DOHH2 (cell line): ENCODE data around the gene SAMD4A.

Source experiments
- H3F3A ChIP-seq: fragments of 200-600 bp; sonication (generic), shearing (Covaris generic); 2 replicates; pipeline ENCODE4 v1.6.0; 2016; ENCODE audit warnings: antibody characterized with exemption, mild to moderate bottlenecking; ENCODE audit not compliant: control insufficient read depth, insufficient read depth
- H3K27ac ChIP-seq: fragments of 200-600 bp; sonication (generic); 2 replicates; pipeline ENCODE4 v1.5.1; 2014; ENCODE audit warnings: low read depth, mild to moderate bottlenecking, low read length, moderate library complexity
- H3K27me3 ChIP-seq: fragments of 200-600 bp; sonication (generic); 2 replicates; pipeline ENCODE4 v1.6.1; 2014; ENCODE audit warnings: mild to moderate bottlenecking, low read length, mixed read lengths; ENCODE audit not compliant: control insufficient read depth
- H3K36me3 ChIP-seq: fragments of 200-600 bp; sonication (generic); 2 replicates; pipeline ENCODE4 v1.6.1; 2014; ENCODE audit warnings: mild to moderate bottlenecking, low read length, moderate library complexity, mixed read lengths; ENCODE audit not compliant: control insufficient read depth
- H3K4me1 ChIP-seq: fragments of 200-600 bp; sonication (generic); 2 replicates; pipeline ENCODE4 v1.6.1; 2014; ENCODE audit warnings: mild to moderate bottlenecking, low read length, mixed read lengths; ENCODE audit not compliant: control insufficient read depth
- H3K4me2 ChIP-seq: fragments of 200-600 bp; sonication (generic); 2 replicates; pipeline ENCODE4 v1.6.0; 2014; ENCODE audit warnings: mild to moderate bottlenecking, low read length, moderate library complexity
- H3K4me3 ChIP-seq: fragments of 200-600 bp; sonication (generic); 2 replicates; pipeline ENCODE4 v1.5.1; 2014; ENCODE audit warnings: mild to moderate bottlenecking, low read length, mixed read lengths
- H3K79me2 ChIP-seq: fragments of 200-600 bp; sonication (generic); 2 replicates; pipeline ENCODE4 v1.6.1; 2014; ENCODE audit warnings: mild to moderate bottlenecking, low read length, mixed read lengths; ENCODE audit not compliant: control insufficient read depth
- H3K9me2 ChIP-seq: fragments of 200-600 bp; sonication (generic); replicated peaks from 2 replicates; pipeline ENCODE4 v1.6.1; 2014; ENCODE audit warnings: mild to moderate bottlenecking, low read length, mixed read lengths; ENCODE audit not compliant: control insufficient read depth
- H3K9me3 ChIP-seq: fragments of 200-600 bp; sonication (generic); 2 replicates; pipeline ENCODE4 v1.6.1; 2014; ENCODE audit warnings: antibody characterized with exemption, low read length, mixed read lengths; ENCODE audit not compliant: control insufficient read depth, insufficient read depth
- H4K20me1 ChIP-seq: fragments of 200-600 bp; sonication (generic); 2 replicates; pipeline ENCODE4 v1.6.0; 2014; ENCODE audit warnings: low read depth, mild to moderate bottlenecking, antibody characterized with exemption, low read length, moderate library complexity; ENCODE audit not compliant: control insufficient read depth, insufficient read depth
- CTCF ChIP-seq: fragments of 200-600 bp; sonication (generic); IDR thresholded peaks from one replicate; pipeline ENCODE4 v1.5.1; 2014; ENCODE audit warnings: antibody characterized with exemption, mild to moderate bottlenecking, low read depth, low read length; ENCODE audit not compliant: poor library complexity, severe bottlenecking
- EZH2phosphoT487 ChIP-seq: fragments of 200-600 bp; sonication (generic); IDR thresholded peaks from 2 replicates; pipeline ENCODE4 v1.6.1; 2017; ENCODE audit warnings: borderline replicate concordance, mild to moderate bottlenecking, antibody characterized with exemption, low read length, moderate library complexity, mixed read lengths

The SAMD4A gene

GRCh38 chr14:54610051-54610977, 43.4 kb downstream of the SAMD4A start:
- Histone ChIP-seq H4K20me1 (no peaks in the 10 kb centered on the region), H3K36me3 (no peaks in the 10 kb centered on the region), H3K27me3 (no peaks in the 10 kb centered on the region), H3K27ac (no peak overlapping the region), H3K4me1 (no peaks in the 10 kb centered on the region), H3F3A (no peaks in the 10 kb centered on the region), H3K79me2 (no peaks in the 10 kb centered on the region), H3K9me2 (no peaks in the 10 kb centered on the region), H3K4me2 (no peak overlapping the region), H3K9me3 (no peaks in the 10 kb centered on the region), H3K4me3 (no peak overlapping the region)
- no peak for TF ChIP-seq EZH2phosphoT487
- TF ChIP-seq CTCF, result no peak

DNA sequence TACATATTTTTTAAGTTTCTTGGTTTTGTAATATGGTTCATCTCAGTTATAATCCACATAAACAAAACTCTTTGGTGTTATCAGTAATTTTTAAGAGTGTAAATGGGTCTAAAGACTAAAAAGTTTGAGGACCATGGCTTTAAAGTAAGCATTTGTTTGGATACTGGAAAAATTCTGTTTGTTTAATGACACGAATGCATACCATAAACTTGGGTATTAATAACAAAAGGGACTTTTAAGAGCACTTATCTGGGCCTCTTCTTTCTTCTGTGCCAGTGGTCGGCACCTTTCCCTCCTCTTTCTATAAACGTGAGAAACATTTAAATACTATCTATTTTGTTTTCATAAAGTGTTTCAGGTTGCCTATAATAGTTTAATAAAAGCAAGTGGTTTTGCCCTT, 47.4 kb downstream of the SAMD4A start:
- H3K4me2 ChIP-seq, result no peak overlapping the region
- H3K4me1 ChIP-seq, result no peaks in the 10 kb centered on the region
- no peaks in the 10 kb centered on the region for H3K79me2 ChIP-seq
- H3K9me3 ChIP-seq, result no peaks in the 10 kb centered on the region
- no peak overlapping the region for H3K27ac ChIP-seq
- no peaks in the 10 kb centered on the region for H3F3A ChIP-seq
- no peak overlapping the region for H3K4me3 ChIP-seq
- H3K36me3 ChIP-seq, result no peaks in the 10 kb centered on the region
- no peak for TF ChIP-seq CTCF
- no peak for TF ChIP-seq EZH2phosphoT487
- no peaks in the 10 kb centered on the region for H3K27me3 ChIP-seq
- no peaks in the 10 kb centered on the region for H4K20me1 ChIP-seq
- no peaks in the 10 kb centered on the region for H3K9me2 ChIP-seq

DNA sequence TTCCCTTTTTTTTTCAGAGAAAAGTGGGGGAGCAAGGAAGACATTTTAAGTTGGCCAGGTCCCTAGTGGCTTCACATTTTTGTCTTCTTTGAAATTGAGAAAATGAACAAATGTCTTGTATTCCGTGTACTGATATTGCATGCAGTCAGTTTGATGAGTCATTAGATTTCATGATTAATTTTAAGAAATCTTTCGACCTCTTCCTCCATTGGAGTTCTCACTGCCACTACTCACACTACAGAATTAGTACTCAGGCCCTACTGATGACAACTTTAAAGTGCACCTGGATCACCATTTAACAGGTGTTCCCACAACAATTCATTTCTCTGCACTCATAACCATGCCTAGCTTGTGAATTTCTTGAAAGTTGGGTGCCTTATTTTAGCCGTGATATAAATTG, 50.5 kb downstream of the SAMD4A start:
- Histone ChIP-seq H3K79me2 (no peaks in the 10 kb centered on the region), H3K27ac (no peak overlapping the region), H3K9me2 (no peaks in the 10 kb centered on the region), H4K20me1 (no peaks in the 10 kb centered on the region), H3K36me3 (no peaks in the 10 kb centered on the region), H3K9me3 (no peaks in the 10 kb centered on the region), H3K4me2 (no peak overlapping the region), H3K4me3 (no peak overlapping the region), H3F3A (no peaks in the 10 kb centered on the region), H3K27me3 (no peaks in the 10 kb centered on the region), H3K4me1 (no peaks in the 10 kb centered on the region)
- TF ChIP-seq EZH2phosphoT487, result no peak
- TF ChIP-seq CTCF, result no peak
